Lower leg skin (tissue), 4 donors: ENCODE data around the gene GRK3. TPM values are rescaled to one million over a fixed set of nuclear protein-coding genes. Genes with fewer than 3 reads are reported as not detected.
"Not testable (repeated sequence)": the region's sequence is repeated elsewhere in the genome, so short reads cannot be mapped to it uniquely, and the experiment has no call there.

Experiments
- DNase-seq, 2 donors: peaks; one replicate each; pipeline ENCODE4 v3.0.0-alpha.2; 2019; ENCODE audit warnings: low spot score in 2 of 2
- H3K4me3 ChIP-seq: fragments of 200-600 bp; sonication (generic); 2 replicates; pipeline ENCODE4 v1.5.1; 2017; ENCODE audit warnings: mild to moderate bottlenecking, low read depth; ENCODE audit not compliant: poor library complexity, severe bottlenecking
- CTCF ChIP-seq, 3 donors: fragments of 450-650 bp; IDR thresholded peaks; one replicate each; pipeline ENCODE4 v1.5.1; 2016; ENCODE audit warnings: antibody characterized with exemption in 3 of 3, mild to moderate bottlenecking in 3 of 3, moderate library complexity in 2 of 3
- POLR2A ChIP-seq, 2 donors: fragments of 450-650 bp; IDR thresholded peaks; one replicate each; pipeline ENCODE4 v1.6.1; 2016 to 2017; ENCODE audit warnings: antibody characterized with exemption in 2 of 2, mild to moderate bottlenecking in 1 of 2, moderate library complexity in 1 of 2
- WGBS, 2 donors: methylation state at CpG; one replicate each; pipeline ENCODE4 v1.1.5; 2018; 5-methylcytosine and 5-hydroxymethylcytosine counted together
- intact Hi-C: fragments of 100-400 bp; cut with DNase I; formaldehyde crosslinking; loops from one replicate; pipeline ENCODE4 v1.15.0; 2023; ENCODE audit warnings: low total_unique reads
- total RNA-seq, 4 donors: library from RNA; depleted of rRNA; stranded (reverse); fragments of >200 nt; gene quantifications; one replicate each; pipeline ENCODE4 v1.1.0, GENCODE V29; 2016

The GRK3 gene
- total RNA-seq, 4 donors from 2014 or later, result 4.2 to 6.9 (median 5.8) TPM

GRCh38 chr22:25555586-25555985 lies 8.9 kb upstream of the GRK3 start:
- 74 to 75% methylated on average over 4 of the region's 4 CpGs for WGBS, 2 donors
- no peak overlapping the region for H3K4me3 ChIP-seq
- TF ChIP-seq CTCF (IDR thresholded peaks at IDR 0.05) (no peak), POLR2A (IDR thresholded peaks at IDR 0.05) (no peak)
- intact Hi-C loops, result loop anchor here (10.0 kb wide), 1 partner anchor 481 kb away; no protein-coding TSS in a partner anchor
- no peak for DNase-seq

GRCh38 chr22:25557218-25557617 lies 7.3 kb upstream of the GRK3 start:
- no peak for TF ChIP-seq POLR2A (IDR thresholded peaks at IDR 0.05)
- no peak for TF ChIP-seq CTCF (IDR thresholded peaks at IDR 0.05)
- intact Hi-C loops, result loop anchor here (10.0 kb wide), 1 partner anchor 482 kb away; no protein-coding TSS in a partner anchor
- WGBS, 2 donors, result 94 to 96% methylated on average over 5 of the region's 5 CpGs
- no peak for DNase-seq
- no peak overlapping the region for H3K4me3 ChIP-seq

- H3K4me3 ChIP-seq, result no peak overlapping the region
- no peak for DNase-seq
- no peak for TF ChIP-seq CTCF (IDR thresholded peaks at IDR 0.05)
- 91 to 92% methylated on average over 4 of the region's 4 CpGs for WGBS, 2 donors
- intact Hi-C loops, result loop anchor here (10.0 kb wide), 1 partner anchor 484 kb away; no protein-coding TSS in a partner anchor
Measured at GRCh38 chr22:25558341-25558740, 6.1 kb upstream of the GRK3 start.

- not testable (repeated sequence) for H3K4me3 ChIP-seq, DNase-seq
- intact Hi-C loops, result loop anchor here (10.0 kb wide), 1 partner anchor 485 kb away; no protein-coding TSS in a partner anchor
- WGBS, 2 donors, result 64 to 73% methylated on average over 4 of the region's 4 CpGs
Measured at GRCh38 chr22:25559910-25560309, 4.6 kb upstream of the GRK3 start.

GRCh38 chr22:25561182-25561581 lies 3.3 kb upstream of the GRK3 start:
- 82 to 83% methylated on average over 3 of the region's 3 CpGs for whole genome bisulfite sequencing, 2 donors
- intact Hi-C loops, DNase-seq, H3K4me3 ChIP-seq: not testable (repeated sequence)

GRCh38 chr22:25561927-25562326 lies 2.5 kb upstream of the GRK3 start:
- H3K4me3 ChIP-seq, DNase-seq, intact Hi-C loops: not testable (repeated sequence)
- 91 to 92% methylated on average over 1 of the region's 1 CpG for WGBS, 2 donors

GRCh38 chr22:25562966-25563760 lies 1.3 kb upstream of the GRK3 start:
- WGBS, 2 donors, result 24 to 37% methylated on average over 10 of the region's 10 CpGs
- intact Hi-C loops, H3K4me3 ChIP-seq, DNase-seq: not testable (repeated sequence)
